ENCODE results near the gene TSC22D1. TPM values are rescaled to one million over a fixed set of nuclear protein-coding genes. Genes with fewer than 3 reads are reported as not detected.

TSC22D1 gene
- polyA plus RNA-seq, 1 donor (not counting 4 experiments of a cell fraction or from before 2014, with no cell fraction given) = 177 TPM

DNA sequence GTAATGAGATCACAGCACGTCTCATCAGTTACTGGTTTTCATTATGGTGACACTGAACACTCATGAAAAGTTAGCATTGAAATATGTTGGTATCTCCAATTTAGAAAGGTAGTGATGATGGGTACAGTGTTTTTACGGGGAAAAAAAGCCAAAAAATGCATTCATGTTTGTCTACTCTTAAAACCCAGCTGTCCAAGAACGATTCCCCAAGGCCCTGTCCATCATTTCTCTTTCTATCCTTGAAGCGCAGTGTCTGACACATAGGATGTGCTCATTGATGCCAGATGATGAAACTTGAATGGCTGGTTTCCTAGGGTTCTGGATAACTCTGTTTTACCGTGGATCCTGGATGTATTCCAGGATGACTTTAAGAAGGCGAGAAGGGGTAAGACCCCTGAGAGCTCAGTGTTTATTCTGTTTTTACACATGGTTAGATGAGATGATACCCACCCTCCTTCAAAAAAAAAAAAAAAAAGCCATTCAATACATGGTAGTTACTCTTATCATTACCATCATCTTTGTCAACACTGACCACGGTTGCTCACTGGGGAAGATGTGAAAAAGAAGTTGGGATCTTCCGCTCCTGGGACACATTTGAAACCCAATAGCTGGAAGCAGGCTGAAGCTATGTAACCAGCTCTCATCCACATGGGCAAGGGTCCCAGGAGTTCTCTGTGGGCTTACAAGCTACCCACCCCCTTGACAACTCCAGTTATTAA lies 180.0 kb downstream of the TSC22D1 start:
- Histone ChIP-seq H3K9ac (ENCODE audit: control insufficient read depth, extremely low read depth, insufficient read depth, low read length) (no peak overlapping the region), H3K4me2 (ENCODE audit: control insufficient read depth, extremely low read depth, insufficient read depth, low read depth, low read length) (no peak overlapping the region), H3K4me1 (ENCODE audit: control insufficient read depth, extremely low read depth, insufficient read depth, low read length) (no peaks in the 10 kb centered on the region), H3K9me1 (ENCODE audit: control insufficient read depth, extremely low read depth, insufficient read depth, low read length) (no peaks in the 10 kb centered on the region), H3K9me3 (ENCODE audit: control insufficient read depth, low read depth, low read length) (no peaks in the 10 kb centered on the region), H2AFZ (ENCODE audit: control insufficient read depth, low read length) (no peak overlapping the region), H3K27me3 (ENCODE audit: control insufficient read depth, extremely low read depth, insufficient read depth, low read length) (no peaks in the 10 kb centered on the region), H3K79me2 (ENCODE audit: control insufficient read depth, insufficient read depth, low read length) (no peaks in the 10 kb centered on the region), H3K4me3 (ENCODE audit: control insufficient read depth in 2 of 3, extremely low read depth in 1 of 3, insufficient read depth in 2 of 3, low read depth in 1 of 3, low read length in 3 of 3) (no peak overlapping the region), H3K27ac (ENCODE audit: control insufficient read depth, insufficient read depth, low read length) (no peak overlapping the region), H3K36me3 (ENCODE audit: control insufficient read depth in 2 of 2, extremely low read depth in 1 of 2, insufficient read depth in 2 of 2, low read length in 2 of 2) (no peaks in the 10 kb centered on the region), H4K20me1 (ENCODE audit: control insufficient read depth, extremely low read depth, insufficient read depth, low read length) (no peaks in the 10 kb centered on the region)
- DNase-seq (ENCODE audit: low read depth, low spot score) = no peak
- TF ChIP-seq EZH2 (IDR thresholded peaks at IDR 0.05; ENCODE audit: low read length) = no peak
- TF ChIP-seq, protein P1, sequence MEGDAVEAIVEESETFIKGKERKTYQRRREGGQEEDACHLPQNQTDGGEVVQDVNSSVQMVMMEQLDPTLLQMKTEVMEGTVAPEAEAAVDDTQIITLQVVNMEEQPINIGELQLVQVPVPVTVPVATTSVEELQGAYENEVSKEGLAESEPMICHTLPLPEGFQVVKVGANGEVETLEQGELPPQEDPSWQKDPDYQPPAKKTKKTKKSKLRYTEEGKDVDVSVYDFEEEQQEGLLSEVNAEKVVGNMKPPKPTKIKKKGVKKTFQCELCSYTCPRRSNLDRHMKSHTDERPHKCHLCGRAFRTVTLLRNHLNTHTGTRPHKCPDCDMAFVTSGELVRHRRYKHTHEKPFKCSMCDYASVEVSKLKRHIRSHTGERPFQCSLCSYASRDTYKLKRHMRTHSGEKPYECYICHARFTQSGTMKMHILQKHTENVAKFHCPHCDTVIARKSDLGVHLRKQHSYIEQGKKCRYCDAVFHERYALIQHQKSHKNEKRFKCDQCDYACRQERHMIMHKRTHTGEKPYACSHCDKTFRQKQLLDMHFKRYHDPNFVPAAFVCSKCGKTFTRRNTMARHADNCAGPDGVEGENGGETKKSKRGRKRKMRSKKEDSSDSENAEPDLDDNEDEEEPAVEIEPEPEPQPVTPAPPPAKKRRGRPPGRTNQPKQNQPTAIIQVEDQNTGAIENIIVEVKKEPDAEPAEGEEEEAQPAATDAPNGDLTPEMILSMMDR (optimal IDR thresholded peaks at IDR 0.05 in 1 of 3, IDR thresholded peaks at IDR 0.05 in 1 of 3, conservative IDR thresholded peaks at IDR 0.05 in 1 of 3; ENCODE audit: extremely low read depth in 1 of 3, insufficient read depth in 2 of 3, low read length in 3 of 3) = no peak
- peak; percentile 17 for FAIRE-seq
- dilution Hi-C loops (cut with MboI; ENCODE audit: extremely low pct_ligation_motif_present, low sequenced_read_pairs) = no loop called here

DNA sequence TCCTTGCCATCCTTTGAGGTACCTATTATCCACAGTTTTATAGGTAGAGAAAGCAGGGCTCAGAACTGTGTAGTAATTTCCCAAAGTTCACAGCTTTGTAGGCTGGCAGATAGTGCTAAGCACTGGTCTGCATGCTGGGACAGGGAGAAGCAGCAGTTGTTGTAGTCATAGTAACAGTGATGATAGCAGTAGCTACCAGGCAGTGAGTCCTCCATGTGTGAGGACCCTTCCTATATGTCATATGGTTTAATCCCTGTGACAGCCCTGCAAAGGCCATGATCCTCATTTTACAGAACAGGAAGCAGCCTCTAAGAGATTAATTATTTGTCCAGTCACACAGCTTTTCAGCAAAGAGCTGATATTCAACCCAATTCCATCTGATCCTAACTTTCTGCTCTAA lies 181.5 kb downstream of the TSC22D1 start:
- Histone ChIP-seq H3K9me3 (ENCODE audit: control insufficient read depth, low read depth, low read length) (no peaks in the 10 kb centered on the region), H4K20me1 (ENCODE audit: control insufficient read depth, extremely low read depth, insufficient read depth, low read length) (no peaks in the 10 kb centered on the region), H3K4me3 (ENCODE audit: control insufficient read depth in 2 of 3, extremely low read depth in 1 of 3, insufficient read depth in 2 of 3, low read depth in 1 of 3, low read length in 3 of 3) (no peak overlapping the region), H3K79me2 (ENCODE audit: control insufficient read depth, insufficient read depth, low read length) (no peaks in the 10 kb centered on the region), H3K27ac (ENCODE audit: control insufficient read depth, insufficient read depth, low read length) (no peak overlapping the region), H3K4me2 (ENCODE audit: control insufficient read depth, extremely low read depth, insufficient read depth, low read depth, low read length) (no peak overlapping the region), H2AFZ (ENCODE audit: control insufficient read depth, low read length) (no peak overlapping the region), H3K4me1 (ENCODE audit: control insufficient read depth, extremely low read depth, insufficient read depth, low read length) (no peaks in the 10 kb centered on the region), H3K27me3 (ENCODE audit: control insufficient read depth, extremely low read depth, insufficient read depth, low read length) (no peaks in the 10 kb centered on the region), H3K9me1 (ENCODE audit: control insufficient read depth, extremely low read depth, insufficient read depth, low read length) (no peaks in the 10 kb centered on the region), H3K36me3 (ENCODE audit: control insufficient read depth in 2 of 2, extremely low read depth in 1 of 2, insufficient read depth in 2 of 2, low read length in 2 of 2) (no peaks in the 10 kb centered on the region), H3K9ac (ENCODE audit: control insufficient read depth, extremely low read depth, insufficient read depth, low read length) (no peak overlapping the region)
- FAIRE-seq (no peak), DNase-seq (ENCODE audit: low read depth, low spot score) (no peak)
- dilution Hi-C loops (cut with MboI; ENCODE audit: extremely low pct_ligation_motif_present, low sequenced_read_pairs) = no loop called here
- no peak for TF ChIP-seq EZH2 (IDR thresholded peaks at IDR 0.05; ENCODE audit: low read length)
- TF ChIP-seq, protein P1 (optimal IDR thresholded peaks at IDR 0.05 in 1 of 3, IDR thresholded peaks at IDR 0.05 in 1 of 3, conservative IDR thresholded peaks at IDR 0.05 in 1 of 3; ENCODE audit: extremely low read depth in 1 of 3, insufficient read depth in 2 of 3, low read length in 3 of 3) = no peak

Measured in keratinocyte (primary cell).